ENCODE measurements around the gene YAE1.
"Not testable (repeated sequence)": the region's sequence is repeated elsewhere in the genome, so short reads cannot be mapped to it uniquely, and the experiment has no call there.

The YAE1 gene

GRCh38 chr7:39566023-39566921, at the start of gene YAE1:
TSS of gene YAE1 (plus strand) at chr7:39566404. CDS start at chr7:39566419, 15 bp downstream.
- DNase-seq = peak; percentile 90

- DNase-seq = no peak
Measured at GRCh38 chr7:39516498-39516897, 49.7 kb upstream of the YAE1 start.

- no peak for DNase-seq
Measured at GRCh38 chr7:39517240-39517639, 49.0 kb upstream of the YAE1 start.

GRCh38 chr7:39525926-39526325, 40.3 kb upstream of the YAE1 start:
- DNase-seq = no peak

GRCh38 chr7:39526666-39527065, 39.5 kb upstream of the YAE1 start:
- DNase-seq = no peak

GRCh38 chr7:39527296-39527695, 38.9 kb upstream of the YAE1 start:
- DNase-seq = no peak

GRCh38 chr7:39527951-39528350, 38.3 kb upstream of the YAE1 start:
- DNase-seq = no peak

GRCh38 chr7:39528849-39529248, 37.4 kb upstream of the YAE1 start:
- no peak for DNase-seq

- no peak for DNase-seq
Measured at GRCh38 chr7:39529582-39529981, 36.6 kb upstream of the YAE1 start.

- no peak for DNase-seq
Measured at GRCh38 chr7:39530971-39531370, 35.2 kb upstream of the YAE1 start.

- no peak for DNase-seq
Measured at GRCh38 chr7:39531818-39532217, 34.4 kb upstream of the YAE1 start.

GRCh38 chr7:39532832-39533231, 33.4 kb upstream of the YAE1 start:
- no peak for DNase-seq

GRCh38 chr7:39534599-39534998, 31.6 kb upstream of the YAE1 start:
- DNase-seq = no peak

- DNase-seq = no peak
Measured at GRCh38 chr7:39535064-39535463, 31.1 kb upstream of the YAE1 start.

GRCh38 chr7:39535720-39536119, 30.5 kb upstream of the YAE1 start:
- no peak for DNase-seq

- no peak for DNase-seq
Measured at GRCh38 chr7:39536951-39537350, 29.3 kb upstream of the YAE1 start.

GRCh38 chr7:39539816-39540215, 26.4 kb upstream of the YAE1 start:
- DNase-seq = no peak

GRCh38 chr7:39540320-39540719, 25.9 kb upstream of the YAE1 start:
- no peak for DNase-seq

- no peak for DNase-seq
Measured at GRCh38 chr7:39541511-39541910, 24.7 kb upstream of the YAE1 start.

- not testable (repeated sequence) for DNase-seq
Measured at GRCh38 chr7:39544774-39545173, 21.4 kb upstream of the YAE1 start.

- no peak for DNase-seq
Measured at GRCh38 chr7:39547336-39547735, 18.9 kb upstream of the YAE1 start.

- DNase-seq = no peak
Measured at GRCh38 chr7:39550411-39550810, 15.8 kb upstream of the YAE1 start.

GRCh38 chr7:39553436-39553835, 12.8 kb upstream of the YAE1 start:
- DNase-seq = no peak

GRCh38 chr7:39554583-39555165, 11.5 kb upstream of the YAE1 start:
- no peak for DNase-seq

- no peak for DNase-seq
Measured at GRCh38 chr7:39557222-39557621, 9.0 kb upstream of the YAE1 start.

Data from stimulated activated CD8-positive, alpha-beta memory T cell treated with anti-CD3 and anti-CD28 coated beads, Interleukin-4, amount 100 ng/mL, for 48 hours (primary cell).